GM12892 (cell line): Measurements from ENCODE around the gene KCNJ18.
"Not testable (repeated sequence)": the region's sequence is repeated elsewhere in the genome, so short reads cannot be mapped to it uniquely, and the experiment has no call there.

Experiments
- POLR2A ChIP-seq: IDR thresholded peaks from 2 replicates; pipeline ENCODE4 v1.6.1; 2011; ENCODE audit warnings: low read depth, low read length, control low read depth
- TAF1 ChIP-seq: IDR thresholded peaks from 2 replicates; pipeline ENCODE4 v1.6.1; 2011; ENCODE audit warnings: low read depth, mild to moderate bottlenecking, control low read depth, low read length, borderline replicate concordance

GRCh38 chr17:21751111-21751510 lies 58.8 kb downstream of the KCNJ18 start:
- TF ChIP-seq POLR2A, TAF1: not testable (repeated sequence)
